ENCODE measurements around the gene ABR.

DNA sequence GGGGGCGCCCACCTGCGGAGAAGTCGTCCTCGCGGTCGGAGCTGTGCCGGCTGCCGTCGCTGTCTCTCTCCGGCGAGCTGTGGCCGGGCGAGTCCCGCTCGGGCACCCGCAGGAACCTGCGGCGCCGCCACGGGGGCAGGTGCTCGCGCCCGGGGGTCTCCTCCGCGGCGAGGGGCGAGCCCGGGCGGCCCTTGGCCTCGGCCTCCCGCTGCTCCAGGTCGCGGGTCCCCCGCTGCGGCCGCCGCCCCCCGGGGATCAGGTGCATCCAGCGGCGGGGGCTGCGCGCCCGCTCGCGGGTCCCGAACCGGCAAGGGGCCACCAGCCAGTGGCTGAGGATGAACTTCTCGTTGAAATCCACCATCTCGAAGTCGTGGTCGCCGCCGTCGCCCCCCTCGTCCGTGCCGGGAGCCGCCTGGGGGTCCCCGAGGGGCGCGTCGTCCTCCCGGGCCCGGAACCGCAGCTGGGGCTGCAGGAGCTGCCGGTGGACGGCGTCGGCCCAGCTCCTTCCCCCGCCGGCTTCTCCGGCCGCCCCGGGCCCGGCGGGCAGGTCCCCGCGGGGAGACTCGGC, 49.1 kb upstream of the ABR start:
- TF ChIP-seq, protein P1, sequence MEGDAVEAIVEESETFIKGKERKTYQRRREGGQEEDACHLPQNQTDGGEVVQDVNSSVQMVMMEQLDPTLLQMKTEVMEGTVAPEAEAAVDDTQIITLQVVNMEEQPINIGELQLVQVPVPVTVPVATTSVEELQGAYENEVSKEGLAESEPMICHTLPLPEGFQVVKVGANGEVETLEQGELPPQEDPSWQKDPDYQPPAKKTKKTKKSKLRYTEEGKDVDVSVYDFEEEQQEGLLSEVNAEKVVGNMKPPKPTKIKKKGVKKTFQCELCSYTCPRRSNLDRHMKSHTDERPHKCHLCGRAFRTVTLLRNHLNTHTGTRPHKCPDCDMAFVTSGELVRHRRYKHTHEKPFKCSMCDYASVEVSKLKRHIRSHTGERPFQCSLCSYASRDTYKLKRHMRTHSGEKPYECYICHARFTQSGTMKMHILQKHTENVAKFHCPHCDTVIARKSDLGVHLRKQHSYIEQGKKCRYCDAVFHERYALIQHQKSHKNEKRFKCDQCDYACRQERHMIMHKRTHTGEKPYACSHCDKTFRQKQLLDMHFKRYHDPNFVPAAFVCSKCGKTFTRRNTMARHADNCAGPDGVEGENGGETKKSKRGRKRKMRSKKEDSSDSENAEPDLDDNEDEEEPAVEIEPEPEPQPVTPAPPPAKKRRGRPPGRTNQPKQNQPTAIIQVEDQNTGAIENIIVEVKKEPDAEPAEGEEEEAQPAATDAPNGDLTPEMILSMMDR (IDR thresholded peaks at IDR 0.05): no peak
- TF ChIP-seq POLR2A (IDR thresholded peaks at IDR 0.05): no peak

Data from right lobe of liver (tissue), 4 donors.